Activated T-helper 9 cell treated with anti-CD3 and anti-CD28 coated beads, Interleukin-2, amount 50 U/mL, for 16 hours (primary cell): ENCODE results near the gene RAVER2.

Source experiments
- DNase-seq: peaks from one replicate; pipeline ENCODE4 v3.0.0-alpha.2; 2020; ENCODE audit warnings: low read depth

Gene RAVER2

GRCh38 chr1:64847666-64848065 lies 102.8 kb downstream of the RAVER2 start:
- no peak for DNase-seq

DNA sequence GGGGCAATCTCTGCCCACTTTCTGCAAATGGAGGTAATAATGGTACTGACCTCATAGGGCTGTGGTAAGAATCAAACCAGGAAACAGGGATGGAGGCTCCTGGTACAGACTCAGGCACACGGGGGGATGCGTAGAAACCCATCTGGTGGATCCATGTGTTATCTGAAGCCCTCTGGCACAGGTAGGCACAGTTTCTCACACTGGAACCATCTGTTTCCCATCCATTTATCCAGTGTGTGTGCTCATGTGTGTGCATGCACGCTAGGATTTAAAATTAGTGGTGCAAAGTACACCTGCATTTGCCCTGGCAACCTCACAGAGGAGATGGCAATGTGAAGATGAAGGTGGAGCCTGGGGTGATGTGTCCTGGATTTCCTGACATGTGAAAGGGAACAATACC lies 103.3 kb downstream of the RAVER2 start:
- DNase-seq = no peak

DNA sequence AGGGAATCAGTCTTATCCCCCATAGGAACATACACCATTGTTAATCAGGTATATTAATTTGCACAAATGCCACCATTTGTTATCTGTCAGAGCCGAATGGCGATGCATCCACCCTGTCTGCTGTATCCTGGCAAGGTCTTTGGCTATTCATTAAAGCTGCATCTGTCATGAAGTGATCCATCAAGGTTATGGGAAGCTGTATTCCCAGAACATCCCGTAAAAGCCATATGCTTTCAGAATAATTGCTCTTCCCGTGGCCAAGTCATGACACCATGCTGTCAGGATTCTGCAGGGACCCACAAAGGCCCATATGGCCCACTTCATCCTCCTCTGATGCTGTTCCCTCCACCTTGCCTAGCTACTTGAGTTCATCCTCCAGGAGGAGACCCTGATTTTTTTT lies 103.9 kb downstream of the RAVER2 start:
- DNase-seq = no peak

DNA sequence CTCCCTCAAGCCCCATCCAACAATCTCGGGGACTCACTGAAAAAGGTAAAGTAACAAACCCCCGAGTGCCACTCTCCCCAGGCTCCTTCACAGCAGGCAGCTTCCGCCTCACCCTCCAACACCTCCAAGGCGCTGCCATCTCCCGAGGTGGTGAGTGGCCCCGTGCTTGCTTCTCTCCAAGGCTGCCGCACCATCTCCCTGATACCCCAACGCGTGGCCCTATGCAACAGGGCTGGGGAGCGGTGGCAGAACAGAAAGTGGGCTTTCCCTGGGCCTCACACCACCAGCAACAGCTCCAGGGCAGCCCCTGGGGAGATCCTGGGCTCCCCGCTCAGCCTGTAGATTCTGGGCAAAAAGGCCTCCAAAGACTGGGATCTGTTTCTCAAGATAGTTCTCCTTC lies 105.1 kb downstream of the RAVER2 start:
- DNase-seq = no peak

DNA sequence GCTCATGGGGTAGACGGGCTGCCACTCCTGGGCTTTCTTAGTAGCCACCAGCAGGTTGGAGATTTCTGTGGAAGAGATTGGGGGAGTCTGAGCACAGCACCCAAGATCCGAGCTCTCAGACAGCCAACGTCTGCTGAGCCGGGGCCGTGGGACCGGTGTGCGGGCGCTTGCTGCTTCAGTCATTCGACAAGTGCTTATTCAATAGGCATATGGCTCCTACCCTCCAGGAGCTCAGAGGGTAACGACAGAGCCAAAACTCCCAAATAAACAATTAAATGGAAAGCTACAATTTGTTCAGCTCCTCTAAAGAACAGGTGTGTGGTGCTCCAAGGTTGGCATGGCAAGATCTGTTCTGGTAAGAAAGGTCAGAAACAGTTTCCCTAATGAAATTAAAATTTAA lies 106.0 kb downstream of the RAVER2 start:
- no peak for DNase-seq

GRCh38 chr1:64851664-64852063 lies 106.8 kb downstream of the RAVER2 start:
- no peak for DNase-seq

DNA sequence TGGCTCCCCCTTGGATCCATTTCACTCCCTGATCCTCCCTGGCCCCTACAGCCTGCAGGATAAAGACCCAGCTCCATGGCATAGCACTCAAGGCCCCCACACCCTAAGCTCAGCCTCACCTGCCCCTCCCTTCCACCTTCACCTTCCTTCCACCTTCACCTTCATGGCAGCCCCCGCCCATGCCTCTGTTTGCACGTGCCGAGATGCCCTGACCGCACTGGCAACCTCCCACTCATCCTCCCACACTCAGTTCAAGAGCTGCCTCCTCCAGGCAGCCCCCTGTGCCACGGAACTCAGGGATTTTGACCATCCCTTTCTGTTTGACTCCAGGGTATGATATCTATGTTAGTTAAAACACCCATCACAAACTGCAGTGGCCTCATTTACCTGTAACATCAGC lies 109.8 kb downstream of the RAVER2 start:
- DNase-seq = no peak

DNA sequence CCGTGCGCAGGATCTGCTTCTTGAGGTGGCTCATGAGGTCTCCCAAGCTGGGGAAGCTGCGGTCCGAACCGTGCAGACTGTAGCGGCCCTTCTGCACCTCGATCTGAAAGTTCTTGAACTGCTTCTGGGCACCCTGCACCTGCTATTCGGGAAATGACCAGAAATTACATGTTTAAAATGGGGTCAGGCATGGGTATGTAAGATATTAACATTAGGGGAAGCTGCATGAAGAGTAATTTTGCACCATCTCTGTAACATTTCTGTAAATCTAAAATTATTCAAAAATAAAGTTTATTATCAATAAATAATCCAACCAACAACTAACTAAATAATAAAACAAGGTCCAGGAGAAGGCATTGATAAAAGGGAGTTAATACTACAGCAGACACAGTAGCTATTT lies 110.7 kb downstream of the RAVER2 start:
- no peak for DNase-seq

GRCh38 chr1:64856553-64856952 lies 111.7 kb downstream of the RAVER2 start:
- no peak for DNase-seq

DNA sequence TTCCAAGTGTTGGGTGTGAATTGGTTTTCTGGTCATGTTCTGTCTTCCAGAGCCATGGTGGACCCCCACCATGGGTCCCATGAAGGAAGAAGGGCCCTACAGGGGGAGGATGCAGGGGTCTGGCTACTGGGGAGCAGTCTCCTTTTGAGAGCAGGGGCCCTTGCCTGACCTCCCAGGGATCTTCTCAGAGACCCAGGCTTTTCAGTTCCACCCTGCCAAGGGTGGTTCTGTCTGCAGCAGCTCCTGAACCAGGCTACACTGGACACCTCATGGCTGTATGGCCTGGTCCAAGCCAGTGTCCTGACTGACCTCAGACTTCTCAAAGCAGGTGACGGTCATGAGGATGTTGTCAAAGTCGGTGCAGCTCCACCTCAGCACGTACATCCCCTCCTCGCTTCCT lies 112.5 kb downstream of the RAVER2 start:
- DNase-seq = no peak

- DNase-seq = no peak
These were observed 116.7 kb downstream of the RAVER2 start for GRCh38 chr1:64861611-64862010.

DNA sequence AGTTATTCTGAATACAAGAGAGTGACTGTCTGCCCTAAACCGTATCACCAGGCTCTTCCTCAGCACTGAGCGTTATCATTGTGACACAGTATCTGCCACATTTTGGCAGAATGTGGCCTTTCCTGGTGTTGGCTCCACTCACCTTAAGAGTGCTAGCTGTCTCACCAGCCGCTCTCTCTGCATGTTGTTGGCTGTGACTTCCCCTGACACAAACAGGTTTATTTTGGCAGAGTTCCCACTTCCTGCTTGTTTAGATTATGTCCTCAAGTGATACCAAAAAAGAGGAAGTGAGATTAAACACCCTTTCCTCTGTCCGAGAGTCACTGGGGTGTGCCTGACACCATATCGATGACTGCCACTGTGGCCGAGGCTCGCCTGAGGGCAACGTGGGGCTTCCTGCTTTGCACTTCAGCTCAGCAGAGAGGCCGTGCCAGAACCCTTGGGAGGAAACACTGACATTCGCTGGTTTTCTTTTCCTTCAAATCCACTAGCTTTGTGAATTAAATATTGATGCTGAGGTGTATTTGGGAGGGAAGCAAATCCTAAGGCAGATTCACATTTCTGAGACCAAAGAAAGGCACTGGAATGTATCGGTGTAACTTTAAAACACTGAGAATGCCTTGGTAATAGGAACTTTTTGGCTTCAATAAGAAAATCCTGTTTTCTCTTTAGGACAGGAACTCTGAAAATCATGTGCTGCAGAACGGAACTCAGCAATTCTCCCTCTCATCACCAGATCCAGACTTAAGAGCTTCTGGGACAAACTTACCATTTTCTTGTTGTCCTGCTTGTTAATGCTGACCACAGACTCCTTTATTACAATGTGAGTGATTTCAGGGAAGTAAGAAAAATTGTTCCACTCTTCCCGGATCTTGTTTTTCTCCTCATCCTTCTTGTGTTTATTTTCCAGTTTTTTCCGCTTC lies 119.4 kb downstream of the RAVER2 start:
- no peak for DNase-seq

GRCh38 chr1:64865105-64865757 lies 120.4 kb downstream of the RAVER2 start:
- DNase-seq = no peak

- no peak for DNase-seq
These were observed 121.8 kb downstream of the RAVER2 start for GRCh38 chr1:64866689-64867088.

- DNase-seq = no peak
These were observed 122.4 kb downstream of the RAVER2 start for GRCh38 chr1:64867266-64867665.

GRCh38 chr1:64871256-64871655 lies 126.4 kb downstream of the RAVER2 start:
- DNase-seq = no peak

- no peak for DNase-seq
These were observed 127.2 kb downstream of the RAVER2 start for GRCh38 chr1:64872067-64872466.

- no peak for DNase-seq
These were observed 128.7 kb downstream of the RAVER2 start for GRCh38 chr1:64873576-64873975.

DNA sequence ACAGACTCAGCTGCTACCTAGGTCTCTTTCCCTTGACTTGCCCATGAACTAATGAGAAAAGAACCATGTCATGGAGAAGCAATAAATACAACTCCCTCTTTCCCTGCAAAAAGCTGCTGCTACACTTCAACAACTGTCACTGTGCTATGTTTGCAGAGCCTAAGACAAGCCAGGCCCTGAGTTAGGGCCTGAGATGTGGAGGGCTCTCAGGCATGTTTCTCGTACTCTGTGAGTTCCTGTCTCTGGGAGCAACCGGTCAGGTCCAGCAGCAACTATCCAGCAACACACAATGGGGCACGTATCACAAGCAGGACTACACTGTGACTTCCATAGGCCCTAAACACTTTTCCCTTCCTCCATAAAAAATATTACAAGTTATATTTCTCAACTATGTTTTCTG lies 129.8 kb downstream of the RAVER2 start:
- DNase-seq = no peak

- no peak for DNase-seq
These were observed 130.2 kb downstream of the RAVER2 start for GRCh38 chr1:64875101-64875500.

DNA sequence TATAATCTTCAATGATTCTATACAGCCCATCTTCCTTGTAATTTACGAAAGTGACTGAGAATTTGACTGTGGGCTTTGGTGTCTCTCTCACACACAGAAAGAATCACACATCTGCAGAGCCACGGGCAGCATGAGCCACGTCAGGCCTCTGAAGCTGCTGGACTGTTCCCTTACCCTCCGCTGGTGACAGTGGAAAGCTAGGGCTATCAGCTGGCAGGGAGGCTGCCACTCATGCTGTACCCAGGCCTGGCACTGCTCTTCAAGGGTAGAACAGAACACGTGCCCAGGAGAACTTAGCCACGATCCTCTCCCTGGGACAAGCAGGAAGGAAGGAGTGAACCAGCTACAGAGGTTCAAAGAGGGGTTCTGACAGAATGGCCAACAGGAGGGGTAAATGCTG lies 130.7 kb downstream of the RAVER2 start:
- no peak for DNase-seq

- no peak for DNase-seq
These were observed 132.3 kb downstream of the RAVER2 start for GRCh38 chr1:64877151-64877550.

DNA sequence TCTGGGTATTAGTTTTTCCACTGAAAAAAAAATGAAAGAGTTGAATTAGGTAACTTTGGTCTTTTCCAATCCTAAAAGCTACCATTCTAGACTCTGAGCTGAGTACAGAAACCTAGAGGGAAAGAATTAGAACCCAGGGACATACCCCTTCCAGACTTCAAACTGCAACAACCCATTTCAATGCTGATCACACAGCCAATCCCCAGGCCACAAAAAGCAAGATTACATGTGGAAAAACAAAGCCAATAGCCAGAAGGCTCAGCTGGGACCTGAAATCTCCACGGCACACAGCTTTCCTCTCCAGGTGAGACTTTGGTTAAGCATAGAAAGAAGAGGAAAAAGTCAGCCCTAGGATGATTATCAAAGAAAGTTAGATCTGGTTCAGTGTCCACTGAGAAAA lies 132.7 kb downstream of the RAVER2 start:
- DNase-seq = no peak

DNA sequence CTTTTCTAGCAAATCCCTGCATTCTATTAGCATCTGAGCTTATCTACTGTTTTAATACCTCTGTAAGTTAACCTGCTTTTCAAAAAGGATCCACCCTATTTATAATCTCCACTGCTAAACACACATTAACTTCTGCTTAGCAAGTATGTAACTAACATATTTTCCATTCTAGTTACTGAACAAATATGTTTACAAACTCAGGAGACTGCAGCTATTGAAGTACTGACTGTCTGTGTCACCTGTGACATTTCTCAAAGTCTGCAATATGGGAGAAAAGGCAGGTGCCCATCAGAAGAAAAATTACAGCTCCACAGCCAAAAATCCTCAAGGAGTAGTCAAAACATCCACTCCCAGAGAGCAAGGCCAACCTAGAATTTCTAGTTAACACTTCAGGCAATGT lies 133.2 kb downstream of the RAVER2 start:
- DNase-seq = no peak
